Astrocyte of the hippocampus (primary cell): ENCODE data around the gene FBP2.
"Not testable (repeated sequence)": the region's sequence is repeated elsewhere in the genome, so short reads cannot be mapped to it uniquely, and the experiment has no call there.

ENCODE experiments used
- DNase-seq: peaks from one replicate; pipeline ENCODE4 v3.0.0; 2011; ENCODE audit warnings: low read depth, low spot score

The FBP2 gene

DNA sequence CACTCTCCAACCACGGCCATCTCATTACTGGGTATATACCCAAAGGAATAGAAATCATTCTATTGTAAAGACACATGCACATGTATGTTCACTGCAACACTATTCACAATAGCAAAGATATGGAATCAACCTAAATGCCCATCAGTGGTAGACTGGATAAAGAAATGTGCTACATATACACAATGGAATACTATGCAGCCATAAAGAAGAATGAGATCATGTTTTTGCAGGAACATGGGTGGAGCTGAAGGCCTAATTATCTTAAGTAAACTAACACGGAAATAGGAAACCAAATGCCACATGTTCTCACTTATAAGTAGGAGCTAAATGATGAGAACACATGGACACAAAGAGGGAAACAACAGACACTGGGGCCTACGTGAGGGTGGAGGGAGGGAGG is 29.3 kb downstream of the FBP2 start:
- not testable (repeated sequence) for DNase-seq

DNA sequence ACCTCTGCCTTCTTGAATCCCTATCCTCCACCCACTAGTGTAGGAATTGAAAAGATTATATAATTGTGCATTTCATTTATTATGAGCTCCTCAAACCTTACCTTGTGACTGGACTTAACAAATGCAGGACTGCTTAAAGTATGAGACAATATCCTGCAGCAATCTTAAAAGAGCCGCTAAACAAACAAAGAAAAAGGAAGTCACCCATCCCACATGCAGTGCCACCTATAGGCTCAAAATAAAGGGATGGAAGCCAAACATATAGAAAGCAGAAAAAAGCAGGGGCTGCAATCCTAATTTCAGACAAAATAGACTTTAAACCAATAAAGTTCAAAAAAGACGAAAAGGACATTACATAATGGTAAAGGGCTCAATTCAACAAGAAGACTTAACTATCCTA is 30.1 kb downstream of the FBP2 start:
- DNase-seq, result no peak

DNA sequence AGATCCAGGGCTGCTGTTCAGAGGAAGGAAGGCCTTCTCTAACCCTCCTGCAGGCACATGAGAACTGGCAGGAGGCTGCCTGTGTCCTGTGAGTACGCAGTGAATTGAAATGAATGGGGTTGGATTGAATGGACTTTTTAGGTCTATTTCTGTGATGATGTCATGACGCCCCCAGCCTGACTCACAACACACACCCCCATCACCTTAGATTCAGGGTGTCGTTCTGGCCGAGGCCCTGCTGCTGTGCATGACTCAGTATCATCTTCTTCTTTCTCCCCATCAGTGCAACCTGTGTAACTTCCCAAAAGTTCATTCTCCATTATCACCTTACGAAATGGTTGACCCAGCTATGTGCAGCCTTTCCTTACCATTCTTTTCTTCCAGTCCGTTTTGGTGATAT is 33.4 kb downstream of the FBP2 start:
- no peak for DNase-seq

DNA sequence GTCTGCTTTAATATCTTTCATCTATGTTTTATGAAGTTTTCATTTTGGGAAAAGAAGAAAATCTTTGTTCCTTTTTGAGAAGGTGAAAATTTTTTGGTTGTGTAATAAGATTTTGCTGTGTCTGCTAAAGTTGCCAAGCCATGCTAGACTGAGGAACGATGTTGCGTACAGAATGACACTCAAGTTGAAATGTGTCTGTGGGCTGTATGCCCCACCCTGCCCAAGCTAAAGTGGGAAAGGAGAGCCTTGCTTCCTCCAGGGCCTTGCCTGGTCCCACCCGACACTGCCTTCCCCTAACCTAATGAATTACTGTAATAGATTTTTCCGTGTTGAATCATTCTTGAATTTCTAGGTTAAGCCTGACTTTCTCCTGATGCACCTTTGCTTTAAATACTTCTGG is 36.2 kb downstream of the FBP2 start:
- DNase-seq, result no peak

DNA sequence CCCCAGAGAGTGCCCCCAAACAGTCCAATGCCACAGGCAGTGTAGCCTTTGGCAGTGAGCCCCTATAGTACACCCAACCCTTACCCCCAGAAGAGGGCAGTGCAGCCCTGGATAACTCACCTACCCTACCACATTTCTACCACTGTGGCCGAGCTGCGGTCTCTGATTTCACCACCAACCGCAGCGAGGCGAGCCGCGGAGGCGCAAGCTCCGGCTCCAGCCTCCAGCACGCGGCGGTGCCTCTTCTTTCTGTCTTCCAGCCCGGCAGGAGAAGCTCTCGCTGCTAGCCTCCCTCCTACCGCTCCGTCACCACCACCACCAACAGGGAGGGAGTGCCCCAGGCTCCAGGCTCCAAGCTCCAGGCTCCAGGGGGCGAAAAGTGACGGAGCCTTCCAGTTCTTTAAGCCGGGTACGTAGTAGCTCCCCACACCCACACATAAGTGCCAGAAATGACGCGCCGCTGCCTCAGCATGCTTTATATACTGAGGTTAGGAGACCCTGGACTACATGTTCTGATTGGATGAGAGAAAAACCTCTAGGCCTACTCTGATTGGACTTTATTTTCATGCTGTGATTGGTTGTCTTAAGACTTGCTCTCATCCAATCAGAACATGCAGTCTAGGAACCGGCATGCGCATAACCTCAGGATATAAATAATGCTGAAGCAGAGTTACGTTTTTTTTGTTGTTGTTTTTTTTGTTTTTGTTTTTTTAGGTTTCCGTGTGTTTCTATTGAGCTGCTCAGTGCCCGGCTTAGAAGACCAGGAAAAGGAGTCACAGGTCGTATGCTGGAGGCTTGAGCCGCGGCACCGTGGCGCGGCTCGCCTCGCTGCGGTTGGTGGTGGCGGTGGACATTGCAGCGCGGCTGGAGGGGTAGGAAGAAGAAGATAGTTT is 38.9 kb downstream of the FBP2 start, which contains the start of gene PCAT7:
Gene PCAT7 (plus strand): TSS at position 645 of the 893 bp plus-strand sequence.
- peak; percentile 12 for DNase-seq

DNA sequence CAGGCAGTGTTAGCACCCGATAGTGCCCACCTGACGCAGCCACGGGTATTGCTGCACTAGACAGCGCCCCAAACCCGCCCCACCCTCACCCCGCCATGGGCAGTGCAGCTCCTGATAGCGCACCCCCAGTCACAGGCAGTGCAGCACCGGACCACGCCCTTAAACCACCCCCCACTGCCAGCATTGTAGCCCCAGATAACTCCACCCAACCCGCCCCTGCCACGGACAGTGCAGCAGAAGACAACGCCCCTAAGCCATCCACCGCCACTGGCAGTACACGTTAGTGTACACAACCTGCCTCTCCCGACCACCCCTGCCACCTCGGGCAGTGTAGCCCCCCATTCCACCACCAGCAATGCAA is 39.6 kb downstream of the FBP2 start:
- no peak for DNase-seq

DNA sequence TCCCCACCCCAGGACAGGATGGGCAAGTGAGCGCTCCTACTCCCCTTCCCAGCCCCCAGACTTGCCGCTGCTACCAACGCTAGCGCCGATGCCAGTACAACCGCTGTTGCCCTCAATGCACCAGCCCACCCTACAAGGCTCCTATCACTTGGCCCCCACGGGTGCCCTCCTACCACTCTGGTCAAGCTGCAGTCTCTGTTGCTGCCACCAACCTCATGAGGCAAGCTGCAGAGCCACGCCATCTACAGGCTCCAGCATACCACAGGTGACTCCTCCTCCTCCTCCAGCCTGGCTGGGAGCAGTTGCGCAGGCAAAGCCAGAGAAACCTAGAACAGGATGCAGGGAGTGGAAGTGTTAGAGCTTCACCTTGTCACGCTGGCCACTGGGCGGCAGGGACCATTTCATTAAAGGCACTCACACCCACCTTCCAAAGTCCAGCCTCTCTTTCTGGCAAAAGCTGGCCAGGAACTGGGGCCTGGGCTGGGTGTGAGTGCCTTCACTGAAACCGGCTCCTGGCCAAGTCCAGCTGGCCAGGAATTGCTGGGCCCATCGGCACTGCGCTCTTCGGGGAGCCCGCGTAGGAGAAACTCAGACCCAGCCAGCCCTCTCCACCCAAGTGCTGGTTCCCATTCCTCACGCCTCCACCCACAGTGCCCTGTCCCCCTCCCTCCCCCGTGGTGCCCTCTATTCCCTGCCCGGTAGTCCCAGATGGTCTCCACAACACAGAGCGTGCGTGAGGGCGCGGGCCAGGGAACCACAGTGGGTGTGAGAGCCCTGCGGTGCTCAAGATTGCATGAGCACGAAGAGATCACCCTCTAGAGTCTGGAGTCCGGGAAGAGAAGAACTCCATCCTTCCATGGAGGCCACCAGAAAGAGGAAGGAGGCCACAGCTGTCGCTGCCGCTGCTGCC is 40.3 kb downstream of the FBP2 start:
- no peak for DNase-seq

DNA sequence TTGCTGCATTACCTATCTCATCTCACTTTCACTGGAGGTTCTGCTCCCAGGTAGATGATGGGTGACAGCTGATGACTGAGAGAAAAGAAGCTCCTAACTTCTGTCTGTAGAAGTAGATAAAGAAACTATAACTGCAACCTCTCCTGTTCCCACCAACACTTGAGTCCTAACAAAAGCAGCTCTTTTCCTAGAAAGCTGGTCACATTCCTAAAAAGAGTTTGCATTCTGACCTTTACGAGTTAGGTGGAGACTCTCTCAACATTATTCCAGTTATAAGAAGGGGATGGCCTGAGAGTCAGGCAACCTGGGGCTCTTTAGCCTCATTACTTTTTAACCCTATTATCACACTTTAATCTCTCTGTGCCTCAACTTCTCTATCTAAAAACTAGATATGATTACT is 47.7 kb downstream of the FBP2 start:
- DNase-seq, result no peak

DNA sequence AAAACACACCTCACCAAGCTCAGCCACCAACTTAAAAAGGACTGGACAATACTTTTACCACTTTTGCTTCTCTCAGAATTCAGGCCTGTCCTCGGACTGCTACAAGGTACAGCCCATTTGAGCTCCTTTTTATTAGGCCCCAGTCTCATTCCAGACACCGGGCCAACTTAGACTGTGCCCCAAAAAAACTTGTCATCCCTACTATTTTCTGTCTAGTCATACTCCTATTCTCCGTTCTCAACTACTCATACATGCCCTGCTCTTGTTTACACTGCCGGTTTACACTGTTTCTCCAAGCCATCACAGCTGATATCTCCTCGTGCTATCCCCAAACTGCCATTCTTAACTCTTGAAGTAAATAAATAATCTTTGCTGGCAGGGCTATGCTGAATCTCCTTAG is 49.3 kb downstream of the FBP2 start:
- DNase-seq, result not testable (repeated sequence)

DNA sequence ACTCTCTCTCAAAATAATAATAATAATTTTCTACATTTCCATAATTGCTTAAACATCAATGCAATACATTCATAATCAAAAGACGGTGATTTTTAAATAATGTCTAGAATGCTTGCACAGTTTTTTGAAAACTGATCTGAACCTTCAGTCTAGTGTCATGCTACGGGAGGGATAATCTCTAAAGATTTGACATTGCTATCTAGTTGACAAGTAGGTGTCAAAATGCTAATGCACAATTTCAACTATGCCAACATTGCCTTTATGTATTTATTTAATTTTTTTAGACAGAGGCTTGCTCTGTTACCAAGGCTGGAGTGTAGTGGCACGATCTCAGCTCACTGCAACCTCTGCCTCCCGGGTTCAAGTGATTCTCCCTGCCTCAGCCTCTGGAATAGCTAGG is 54.7 kb downstream of the FBP2 start:
- no peak for DNase-seq

DNA sequence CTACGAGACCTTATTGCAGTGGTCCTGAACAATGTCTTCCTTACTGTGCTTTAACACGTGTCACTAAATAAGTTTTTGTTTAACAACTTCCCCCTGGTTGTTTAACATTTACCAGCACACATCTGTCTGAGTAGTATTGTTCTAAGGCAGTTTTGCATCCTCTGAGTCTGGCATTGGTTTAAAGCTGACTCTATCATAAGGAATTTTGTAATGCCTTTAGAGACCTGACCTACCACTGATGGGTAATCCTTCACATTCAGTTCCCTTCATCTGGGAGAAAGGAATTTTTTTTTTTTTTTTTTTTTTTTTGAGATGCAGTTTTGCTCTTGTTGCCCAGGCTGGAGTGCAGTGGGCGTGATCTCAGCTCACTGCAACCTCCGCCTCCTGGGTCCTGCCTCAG is 58.7 kb downstream of the FBP2 start:
- no peak for DNase-seq

DNA sequence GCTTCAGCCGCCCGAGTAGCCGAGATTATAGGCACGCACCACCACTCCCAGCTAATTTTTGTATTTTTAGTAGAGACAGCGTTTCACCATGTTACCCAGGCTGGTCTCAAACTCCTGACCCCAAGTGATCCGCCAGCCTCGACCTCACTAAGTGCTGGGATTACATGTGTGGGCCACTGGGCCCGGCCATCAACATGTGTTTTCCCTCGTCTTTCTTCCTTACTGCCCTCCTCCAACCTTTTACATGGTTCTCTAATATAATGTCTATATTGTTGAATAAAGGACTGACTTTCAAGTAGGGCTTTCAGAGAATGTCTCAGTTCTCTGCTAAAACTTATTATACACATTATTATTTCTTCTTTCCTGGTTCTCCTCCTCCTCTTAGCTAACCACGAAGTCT is 60.0 kb downstream of the FBP2 start:
- DNase-seq, result no peak

DNA sequence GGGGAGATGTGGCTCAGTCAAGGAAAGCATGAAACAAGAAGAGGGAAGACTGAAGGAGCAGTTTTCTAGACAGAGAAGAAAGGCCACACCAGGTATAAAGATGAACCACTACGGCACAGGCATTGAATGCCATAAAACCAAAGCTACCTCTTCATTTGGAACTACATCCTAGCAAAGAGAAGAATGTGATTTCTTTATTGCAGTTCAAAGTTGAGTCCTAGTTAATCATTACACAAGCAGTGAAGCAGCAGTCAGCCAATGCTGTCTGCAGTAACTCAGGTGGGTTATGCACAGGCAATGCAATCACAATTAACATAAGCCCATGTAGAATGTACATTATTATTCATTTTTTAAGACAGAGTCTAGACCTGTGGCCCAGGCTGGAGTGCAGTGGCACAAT is 60.5 kb downstream of the FBP2 start:
- DNase-seq, result no peak

DNA sequence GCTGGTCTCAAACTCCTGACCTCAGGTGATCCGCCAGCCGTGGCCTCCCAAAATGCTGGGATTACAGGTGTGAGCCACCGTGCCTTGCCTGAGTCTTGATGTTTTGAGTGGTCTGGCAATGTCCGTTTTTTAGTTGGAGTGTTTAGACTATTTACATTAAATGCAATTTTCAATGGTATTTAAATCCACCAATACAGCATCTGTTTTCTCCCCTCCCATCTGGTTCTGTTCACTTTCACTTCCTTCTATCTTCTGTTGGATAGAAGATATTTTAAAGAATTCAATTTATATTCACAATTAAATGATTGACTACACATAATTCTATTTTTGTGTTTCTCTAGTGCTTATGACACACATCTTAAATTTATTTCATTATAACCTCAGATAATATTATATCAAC is 64.7 kb downstream of the FBP2 start:
- DNase-seq, result no peak

DNA sequence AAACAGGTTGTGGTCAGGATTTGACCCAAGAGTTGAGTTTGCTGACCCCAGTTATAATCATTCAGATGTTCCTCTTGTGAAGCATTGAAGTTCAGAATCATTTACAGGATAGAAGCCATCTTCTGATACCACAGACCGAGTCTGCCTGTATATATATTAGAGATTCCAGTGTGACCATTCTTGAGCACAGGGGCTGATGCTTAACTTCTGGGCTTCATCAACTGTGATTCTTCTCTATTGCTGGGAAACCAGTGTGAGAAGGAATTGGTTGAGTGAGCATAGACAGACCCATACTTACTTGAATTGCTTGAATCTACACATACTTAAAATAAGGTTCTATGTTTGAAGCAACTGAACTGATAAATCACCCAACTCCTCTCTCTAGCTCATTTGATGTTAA is 66.7 kb downstream of the FBP2 start:
- no peak for DNase-seq

DNA sequence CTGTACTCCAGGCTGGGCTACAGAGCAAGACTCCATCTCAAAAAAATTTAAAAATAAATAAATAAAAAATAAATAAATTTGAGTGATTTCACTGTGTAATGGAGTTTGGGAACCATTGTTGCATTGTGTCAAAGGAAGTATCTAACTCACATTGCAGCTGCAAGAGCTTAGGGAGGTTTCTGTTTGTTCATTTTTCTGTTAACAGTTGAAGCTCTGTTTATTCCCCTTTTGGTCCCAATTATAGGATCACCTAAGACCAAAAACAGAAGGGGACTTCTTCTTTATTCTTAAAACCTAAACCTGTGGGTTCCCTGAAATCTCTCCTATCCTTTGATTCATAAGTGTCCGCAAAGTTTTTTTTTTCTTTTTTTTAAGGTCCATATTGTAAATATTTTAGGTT is 67.4 kb downstream of the FBP2 start:
- no peak for DNase-seq

DNA sequence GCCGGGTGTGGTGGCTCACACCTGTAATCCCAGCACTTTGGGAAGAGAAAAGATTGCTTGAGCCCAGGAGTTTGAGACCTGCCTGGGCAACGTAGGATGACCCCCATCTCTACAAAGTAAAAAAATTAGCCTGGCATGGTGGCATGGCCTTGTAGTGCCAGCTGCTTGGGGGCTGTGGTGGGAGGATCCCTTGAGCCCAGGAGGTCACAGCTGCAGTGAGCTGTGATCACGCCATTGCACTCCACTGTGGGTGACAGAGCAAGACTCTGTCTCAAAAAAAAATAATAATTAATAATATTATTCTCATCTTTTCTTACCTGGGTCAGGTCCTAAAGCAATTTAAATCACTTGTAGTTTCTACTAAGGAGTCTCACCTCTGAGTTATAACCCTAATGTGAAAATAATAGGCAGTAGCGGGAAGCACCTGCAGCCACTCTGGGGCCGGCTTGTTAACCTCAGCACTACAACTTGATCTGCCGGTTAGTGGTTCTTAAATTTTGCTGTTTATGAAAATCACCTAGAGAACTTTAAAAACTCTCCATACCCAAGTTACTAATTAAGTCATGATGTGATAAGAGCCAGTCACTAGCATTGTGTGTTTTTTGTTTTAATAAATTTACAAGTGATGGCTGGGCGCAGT is 68.1 kb downstream of the FBP2 start:
- DNase-seq, result no peak

DNA sequence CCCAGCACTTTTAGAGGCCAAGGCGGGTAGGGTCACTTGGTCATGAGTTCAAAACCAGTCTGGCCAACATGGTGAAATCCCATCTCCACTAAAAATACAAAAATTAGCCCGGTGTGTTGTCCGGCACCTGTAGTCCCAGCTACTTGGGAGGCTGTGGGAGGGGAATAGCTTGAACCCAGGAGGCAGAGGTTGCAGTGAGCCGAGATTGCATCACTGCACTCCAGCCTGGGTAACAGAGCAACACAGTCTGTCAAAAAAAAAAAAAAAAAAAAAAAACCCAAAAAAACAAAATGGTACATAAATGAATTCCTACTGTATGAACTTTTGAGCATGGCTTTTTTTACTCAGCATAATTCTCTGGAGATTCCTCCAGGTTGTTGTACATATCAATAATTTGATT is 76.4 kb downstream of the FBP2 start:
- DNase-seq, result no peak

DNA sequence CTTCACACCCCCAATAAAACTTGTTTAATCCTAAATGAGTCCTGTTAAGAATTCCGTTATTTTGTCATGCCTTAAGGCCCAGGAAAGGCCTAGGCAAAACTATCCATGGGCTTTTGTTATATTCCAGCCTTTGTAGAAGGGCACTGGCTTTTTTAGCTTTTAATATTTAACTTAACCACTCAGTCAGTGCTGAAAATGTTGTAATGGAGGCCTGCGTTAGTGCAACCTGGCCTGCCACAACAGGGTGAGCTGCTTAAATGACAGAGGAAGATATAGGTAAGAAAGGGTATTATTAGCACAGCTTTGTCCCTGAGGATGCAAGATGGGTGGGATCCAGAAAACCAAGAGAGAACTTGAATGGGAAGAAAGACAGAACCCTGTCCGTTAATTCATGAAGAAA is 78.9 kb downstream of the FBP2 start:
- no peak for DNase-seq

DNA sequence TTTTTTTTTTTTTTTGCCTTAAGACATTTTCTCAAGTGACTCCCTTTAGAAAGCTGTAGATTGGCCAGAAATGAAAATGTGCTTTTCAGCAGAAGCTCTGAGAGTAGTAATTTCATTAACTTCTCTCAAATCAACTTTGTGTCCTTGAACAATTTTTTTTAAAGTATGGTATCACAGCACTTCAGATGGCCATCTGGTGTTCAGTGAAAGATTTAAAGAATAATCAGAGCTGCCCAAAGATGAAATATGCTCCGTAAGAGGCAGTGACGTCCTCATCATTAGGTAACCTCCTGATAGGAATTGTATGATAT is 81.7 kb downstream of the FBP2 start:
- DNase-seq, result no peak

DNA sequence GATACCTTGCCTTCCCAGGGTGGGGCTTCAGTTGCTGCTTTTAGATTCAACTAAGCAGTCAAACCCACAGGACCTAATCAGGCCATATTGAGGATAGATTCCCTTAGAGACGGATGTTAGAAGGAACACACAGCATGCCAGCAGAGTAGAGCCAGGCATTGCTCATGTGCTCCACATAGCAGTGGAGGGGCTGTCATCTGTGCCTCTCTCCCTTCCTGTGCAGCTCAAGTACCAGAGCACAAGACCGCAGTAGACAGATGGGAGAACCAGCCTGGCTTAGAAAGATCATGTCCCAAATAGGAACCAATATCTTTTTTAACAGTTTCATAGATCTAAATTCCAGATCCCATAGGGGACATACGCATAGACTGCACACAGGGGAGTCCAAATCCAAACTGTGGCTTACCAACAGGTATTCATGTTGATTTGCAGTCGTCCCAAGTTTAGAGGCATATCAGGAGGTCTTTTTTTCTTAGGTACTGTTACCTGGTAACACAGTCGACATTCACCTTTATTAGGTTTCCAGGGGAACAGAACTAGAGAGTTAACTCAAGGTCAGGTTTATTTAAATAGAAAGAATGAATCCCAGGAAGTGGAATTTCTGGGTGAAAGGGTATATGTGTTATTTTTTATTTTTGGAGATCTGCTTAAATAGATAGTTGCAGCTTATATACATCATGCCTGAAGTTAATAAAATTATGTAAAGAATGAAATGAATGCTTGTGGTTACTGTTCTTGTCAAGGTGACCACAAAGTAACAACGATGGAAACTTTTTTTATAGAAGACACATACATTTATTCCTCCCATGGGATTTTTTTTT is 82.3 kb downstream of the FBP2 start:
- no peak for DNase-seq
